ENCODE results near the gene COMTD1.

- TF ChIP-seq CTCF (conservative IDR thresholded peaks at IDR 0.05) (no peak), EZH2 (IDR thresholded peaks at IDR 0.05; ENCODE audit: low read depth) (no peak)
These were observed 32.0 kb downstream of the COMTD1 start for GRCh38 chr10:75203724-75204123.

All from PC-9 (cell line).